Stimulated activated CD4-positive, alpha-beta T cell treated with anti-CD3 and anti-CD28 coated beads, Interleukin-1b, Interleukin-23, amount 100 ng/mL, for 4 hours (primary cell): ENCODE results near the gene EMC10.
"Not testable (repeated sequence)": the region's sequence is repeated elsewhere in the genome, so short reads cannot be mapped to it uniquely, and the experiment has no call there.

Experiments used
- DNase-seq, 2 donors: peaks; one replicate each; pipeline ENCODE4 v3.0.0-alpha.2; 2020; ENCODE audit warnings: low read depth in 2 of 2

Gene EMC10

GRCh38 chr19:50451223-50451534 lies 25.1 kb upstream of the EMC10 start:
- DNase-seq: no peak

DNA sequence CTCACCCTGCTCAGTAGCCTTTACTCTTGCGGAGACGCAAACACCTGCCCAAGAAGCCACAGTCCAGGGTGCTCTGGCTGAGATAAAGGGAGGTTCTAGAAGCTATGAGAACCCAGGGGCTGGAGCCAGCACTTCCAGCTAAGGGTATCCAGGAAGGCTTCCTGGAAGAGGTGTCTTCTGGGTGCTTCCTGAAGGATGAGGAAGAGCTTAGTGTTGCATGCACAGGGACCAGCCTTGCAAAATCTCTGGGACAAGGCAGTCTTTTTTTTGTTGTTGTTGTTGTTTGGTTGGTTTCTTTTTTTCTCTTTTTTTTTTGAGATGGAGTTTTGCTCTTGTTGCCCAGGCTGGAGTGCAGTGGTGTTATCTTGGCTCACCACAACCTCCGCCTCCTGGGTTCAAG lies 23.1 kb upstream of the EMC10 start:
- no peak for DNase-seq

DNA sequence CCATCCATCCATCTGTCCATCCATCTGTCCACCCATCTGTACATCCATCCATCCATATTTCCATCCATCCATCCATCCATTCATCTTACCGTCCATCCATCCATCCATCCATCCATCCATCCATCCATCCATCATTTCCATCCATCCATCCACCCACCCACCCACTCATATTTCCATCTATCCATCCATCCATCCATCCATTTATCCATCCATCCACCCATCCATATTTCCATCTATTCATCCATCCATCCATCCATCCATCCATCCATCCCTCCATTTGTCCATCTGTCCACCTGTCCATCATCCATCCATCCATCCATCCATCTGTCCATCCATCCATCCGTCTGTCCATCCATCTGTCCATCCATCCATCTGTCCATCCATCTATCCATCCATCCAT lies 20.3 kb upstream of the EMC10 start:
- DNase-seq: no peak

GRCh38 chr19:50457300-50457699 lies 19.0 kb upstream of the EMC10 start:
- no peak for DNase-seq

DNA sequence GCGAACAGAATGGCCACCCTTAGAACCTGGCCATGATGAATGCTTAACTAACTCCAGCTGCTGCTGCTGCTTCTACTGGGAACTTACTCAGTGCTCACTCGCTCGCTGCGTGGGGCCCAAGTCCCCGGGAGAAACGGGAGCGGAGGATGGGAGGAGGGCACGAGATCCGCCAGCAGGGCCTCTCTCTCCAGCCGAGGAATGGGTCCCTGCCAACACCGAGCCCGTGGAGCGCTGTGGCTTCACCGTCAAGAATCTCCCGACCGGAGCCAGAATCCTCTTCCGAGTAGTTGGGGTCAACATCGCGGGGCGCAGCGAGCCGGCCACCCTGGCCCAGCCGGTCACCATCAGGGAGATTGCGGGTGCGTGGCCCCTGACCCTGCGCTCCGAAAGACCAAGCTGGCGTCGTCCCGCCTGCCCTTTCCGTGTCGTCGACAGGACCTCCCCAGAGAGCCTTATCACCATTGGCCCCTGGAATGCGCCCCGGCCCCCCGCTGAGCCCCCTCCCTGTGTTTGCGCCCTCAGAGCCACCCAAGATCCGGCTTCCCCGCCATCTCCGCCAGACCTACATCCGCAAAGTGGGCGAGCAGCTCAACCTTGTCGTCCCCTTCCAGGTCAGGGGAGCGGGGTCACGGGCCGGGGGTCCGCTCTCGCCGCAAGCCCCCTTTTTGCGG lies 17.8 kb upstream of the EMC10 start:
- DNase-seq: no peak

DNA sequence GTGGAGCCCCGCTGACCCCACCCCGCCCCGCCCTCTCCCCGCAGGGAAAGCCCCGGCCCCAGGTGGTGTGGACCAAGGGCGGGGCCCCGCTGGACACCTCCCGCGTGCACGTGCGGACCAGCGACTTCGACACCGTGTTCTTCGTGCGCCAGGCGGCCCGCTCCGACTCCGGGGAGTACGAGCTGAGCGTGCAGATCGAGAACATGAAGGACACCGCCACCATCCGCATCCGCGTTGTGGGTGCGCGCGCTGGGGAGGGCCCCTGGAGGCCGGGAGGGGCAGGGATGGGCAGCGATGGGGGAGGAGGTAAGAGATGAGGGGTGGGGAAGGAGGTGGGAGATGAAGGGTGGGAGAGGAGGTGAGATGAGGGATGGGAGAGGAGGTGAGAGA lies 17.2 kb upstream of the EMC10 start:
- no peak for DNase-seq

- DNase-seq: no peak
These were observed 16.7 kb upstream of the EMC10 start for GRCh38 chr19:50459638-50460037.

- DNase-seq: no peak
These were observed 16.0 kb upstream of the EMC10 start for GRCh38 chr19:50460161-50460765.

DNA sequence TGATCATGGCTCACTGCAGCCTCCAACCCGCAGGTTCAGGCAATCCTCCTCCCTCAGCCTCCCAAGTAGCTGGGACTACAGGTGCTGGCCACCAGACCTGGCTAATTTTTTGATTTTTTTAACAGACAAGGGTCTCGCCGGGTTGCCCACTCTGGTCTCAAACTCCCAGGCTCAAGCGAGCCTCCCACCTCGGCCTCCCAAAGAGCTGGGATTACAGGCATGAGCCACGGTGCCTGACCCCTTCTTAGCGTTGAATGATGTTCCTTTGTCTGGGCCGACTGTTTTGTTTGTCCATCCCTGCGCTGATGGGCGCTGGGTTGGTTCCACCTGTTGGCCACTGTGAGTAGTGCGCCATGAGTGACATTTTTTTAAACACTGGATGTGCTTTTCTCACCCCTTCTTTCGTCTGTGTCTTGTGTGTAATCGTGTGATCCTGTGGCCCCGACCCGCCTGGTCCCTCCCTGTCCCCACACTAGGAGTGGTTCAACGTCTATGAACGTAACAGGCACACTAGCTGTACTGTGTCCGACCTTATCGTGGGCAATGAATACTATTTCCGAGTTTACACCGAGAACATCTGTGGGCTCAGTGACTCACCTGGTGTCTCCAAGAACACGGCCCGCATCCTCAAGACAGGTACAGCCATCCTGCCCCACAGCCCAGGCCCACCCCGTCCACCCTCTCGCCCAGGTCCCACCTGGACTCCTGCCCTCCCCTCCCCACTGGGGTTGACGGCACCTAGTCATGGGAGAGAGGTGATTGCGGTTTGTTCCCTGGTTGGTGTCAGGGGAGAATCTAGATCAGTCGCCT lies 15.0 kb upstream of the EMC10 start:
- peak; percentile 41 for DNase-seq

DNA sequence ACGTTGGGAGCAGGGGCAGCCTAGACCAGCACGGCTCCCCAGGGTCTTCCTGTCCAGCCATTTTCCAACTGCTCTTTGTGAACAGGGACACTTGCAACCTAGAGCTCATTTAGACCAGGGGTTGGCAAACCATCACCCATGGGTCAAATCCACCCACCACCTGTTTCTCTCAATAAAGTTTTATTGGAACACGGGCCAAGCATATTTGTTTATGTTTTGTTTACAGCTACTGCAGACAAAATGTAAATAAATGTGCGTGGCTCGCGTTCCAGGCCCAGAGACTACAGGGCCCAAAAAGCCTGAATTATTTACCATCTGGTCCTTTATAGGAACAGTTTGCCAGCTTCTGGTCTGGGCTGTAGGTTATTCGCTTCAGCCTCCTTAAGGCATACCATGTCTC lies 13.3 kb upstream of the EMC10 start:
- no peak for DNase-seq

GRCh38 chr19:50464348-50464747 lies 12.0 kb upstream of the EMC10 start:
- DNase-seq: no peak

DNA sequence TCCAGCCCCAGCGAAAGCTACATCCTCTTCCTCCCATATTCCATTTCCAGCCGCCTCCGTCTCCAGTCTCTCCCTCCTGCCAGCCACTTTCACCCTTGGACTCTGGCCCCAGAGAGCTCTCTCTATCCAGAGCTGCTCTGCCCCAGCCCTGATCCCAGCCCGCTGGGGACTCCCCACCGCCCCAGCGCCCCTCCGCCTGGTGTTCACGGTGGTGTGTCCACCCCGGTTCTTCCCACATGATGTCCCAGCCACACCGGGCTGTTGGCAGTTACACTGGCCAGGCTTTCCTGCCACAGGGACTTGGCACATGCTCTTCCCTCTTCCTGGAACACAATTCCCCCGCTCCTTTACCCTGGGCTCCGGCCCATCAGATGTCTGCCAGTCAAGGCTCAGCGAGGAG lies 11.3 kb upstream of the EMC10 start:
- no peak for DNase-seq

DNA sequence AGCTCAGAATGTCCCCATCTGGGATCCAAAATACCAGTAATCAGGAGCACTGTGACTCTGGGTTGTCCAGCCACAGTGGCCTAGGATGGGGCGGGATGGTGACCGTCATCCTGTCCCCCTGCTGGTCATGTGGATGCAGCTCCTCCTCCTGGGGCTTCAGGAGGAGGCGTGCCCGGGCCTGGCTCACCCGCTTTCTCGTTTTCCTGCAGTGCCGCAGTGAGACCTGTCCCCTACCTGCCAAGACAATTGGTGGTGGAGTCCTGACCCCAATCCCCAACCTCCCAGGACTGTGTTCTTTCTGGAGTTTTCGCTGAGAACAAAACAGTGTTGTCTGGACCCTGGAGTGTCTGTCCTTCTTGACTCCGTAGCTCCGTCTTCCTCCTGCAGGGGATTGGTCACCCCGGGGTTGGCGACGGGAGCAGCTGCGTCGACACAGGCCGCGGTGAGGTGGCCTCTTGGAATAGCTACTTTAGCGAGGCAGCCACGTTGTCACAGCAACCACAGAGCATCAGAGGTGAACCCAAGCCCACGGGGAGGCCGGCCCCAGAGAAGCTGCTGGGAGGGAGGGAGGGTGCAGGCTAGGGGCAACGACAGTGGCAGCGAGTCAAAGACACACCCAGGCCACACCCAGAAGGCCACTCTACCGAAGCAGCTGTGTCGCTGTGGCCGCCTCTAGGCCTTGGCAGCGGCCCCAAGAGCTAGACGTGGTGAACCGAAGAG lies 10.2 kb upstream of the EMC10 start:
- DNase-seq: no peak

DNA sequence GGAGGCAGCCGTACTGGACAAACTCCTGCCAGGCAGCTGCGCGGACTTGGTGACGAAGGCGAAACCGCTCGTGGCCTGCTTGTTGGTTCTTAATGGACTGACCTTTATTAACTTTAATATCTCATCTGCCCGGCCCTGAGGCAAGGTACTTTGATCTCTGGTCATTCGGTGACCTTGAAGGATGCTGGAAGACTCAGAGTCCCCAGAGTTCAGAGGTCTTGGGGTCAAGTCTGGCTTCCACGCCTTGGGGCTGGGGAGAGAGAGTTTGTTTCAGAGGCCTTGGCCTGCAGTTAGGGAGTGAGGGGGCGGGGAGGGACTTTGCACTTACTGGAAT lies 9.6 kb upstream of the EMC10 start:
- no peak for DNase-seq

DNA sequence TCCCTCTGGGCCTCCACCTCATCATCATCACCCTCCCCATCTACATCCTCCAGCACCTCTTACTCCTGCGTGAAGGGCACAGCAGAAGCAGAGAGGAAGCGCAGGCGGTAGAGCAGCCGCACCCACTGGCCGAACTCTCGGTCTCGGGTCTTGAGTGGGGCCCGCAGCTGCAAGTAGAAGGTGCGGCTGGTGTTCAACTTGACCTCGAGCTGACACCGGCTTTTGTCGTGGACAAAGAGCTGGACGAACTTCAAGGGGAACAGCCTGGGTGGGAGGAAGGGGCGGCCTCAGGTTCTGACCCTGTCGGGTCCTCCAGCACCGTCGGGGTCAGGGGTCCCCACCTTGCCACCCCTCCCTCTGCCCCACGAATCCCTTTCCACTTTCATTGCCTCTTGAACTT lies 8.7 kb upstream of the EMC10 start:
- DNase-seq: no peak

DNA sequence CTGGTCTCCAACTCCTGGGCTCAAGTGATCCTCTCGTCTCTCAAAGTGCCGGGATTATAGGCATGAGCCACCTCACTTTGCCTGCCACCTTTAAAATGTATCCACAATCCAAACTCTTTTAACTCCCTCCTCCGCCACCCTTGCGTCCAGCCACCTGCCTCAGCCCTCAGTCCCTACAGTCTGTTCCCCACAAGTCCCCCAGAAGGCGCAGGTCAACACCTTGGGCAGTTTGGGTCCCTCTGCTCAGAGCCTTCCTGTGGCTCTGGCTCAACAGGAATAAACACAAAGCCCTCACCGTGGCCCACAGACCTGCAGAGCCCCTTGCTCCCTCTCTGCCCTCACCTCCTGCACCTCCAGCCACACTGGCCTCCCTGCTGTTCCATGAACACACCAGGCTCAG lies 7.5 kb upstream of the EMC10 start:
- DNase-seq: no peak

DNA sequence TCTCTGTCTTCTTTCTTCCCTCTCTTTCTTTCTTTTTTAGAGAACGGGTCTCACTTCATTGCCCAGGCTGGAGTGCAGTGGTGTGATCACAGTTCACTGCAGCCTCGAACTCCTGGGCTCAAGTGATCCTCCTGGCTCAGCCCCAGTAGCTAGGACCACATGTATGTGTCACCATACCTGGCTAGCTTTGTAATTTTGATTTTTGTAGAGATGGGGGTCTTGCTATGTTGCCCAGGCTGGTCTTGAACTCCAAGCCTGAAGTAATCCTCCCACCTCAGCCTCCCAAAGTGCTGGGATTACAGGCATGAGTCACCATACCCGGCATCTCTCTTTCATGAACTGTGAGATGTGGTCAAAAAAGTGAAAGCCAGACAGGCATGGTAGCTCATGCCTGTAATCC lies 3.0 kb upstream of the EMC10 start:
- not testable (repeated sequence) for DNase-seq

DNA sequence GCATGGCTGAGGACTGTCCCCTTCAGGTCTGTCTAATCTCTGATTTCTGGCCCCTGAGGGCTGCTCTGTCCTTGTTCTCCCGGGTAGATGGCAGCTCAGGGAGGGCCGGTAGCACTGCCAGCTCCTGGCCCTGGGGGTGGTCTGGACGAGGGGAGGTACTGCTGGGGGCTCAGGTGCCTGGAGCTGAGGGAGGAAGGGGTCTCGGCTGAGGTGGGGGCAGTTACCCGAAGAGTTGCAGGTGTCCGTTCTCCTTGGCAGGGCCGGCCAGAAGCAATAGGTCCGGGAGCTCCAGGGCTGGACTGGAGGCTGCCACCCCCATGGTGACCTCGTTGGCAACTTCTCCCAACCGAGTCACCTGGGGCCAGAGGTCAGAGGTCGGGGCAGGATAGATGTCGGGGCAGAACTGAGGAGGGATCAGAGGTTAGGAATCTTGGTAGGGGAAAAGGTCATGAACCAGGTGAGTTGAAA lies 1.2 kb upstream of the EMC10 start:
- no peak for DNase-seq

DNA sequence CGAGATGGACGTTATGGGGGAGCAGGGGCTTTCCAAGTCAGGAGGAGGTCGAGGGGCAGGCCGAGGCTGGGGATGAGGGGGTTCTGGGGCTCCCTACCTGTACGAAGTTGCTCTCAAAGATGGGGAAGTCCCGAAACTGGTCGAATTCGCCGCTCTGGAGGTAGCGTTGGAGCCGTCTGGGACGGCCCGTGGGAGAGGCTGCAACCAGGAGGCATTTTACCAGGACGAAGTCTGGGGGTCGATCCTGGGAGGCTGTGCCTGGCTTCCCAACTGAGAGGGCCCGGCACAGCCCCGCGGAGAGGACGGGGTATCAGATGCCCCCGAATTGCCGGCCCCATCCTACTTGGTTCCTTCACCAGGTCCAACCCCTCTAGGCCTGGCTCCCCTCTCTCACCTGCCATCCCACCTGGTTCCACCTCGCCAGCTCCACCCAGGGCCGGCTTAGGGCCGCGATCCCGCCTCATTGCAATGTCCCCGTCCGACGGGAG lies 527 bp upstream of the EMC10 start:
- DNase-seq: no peak

DNA sequence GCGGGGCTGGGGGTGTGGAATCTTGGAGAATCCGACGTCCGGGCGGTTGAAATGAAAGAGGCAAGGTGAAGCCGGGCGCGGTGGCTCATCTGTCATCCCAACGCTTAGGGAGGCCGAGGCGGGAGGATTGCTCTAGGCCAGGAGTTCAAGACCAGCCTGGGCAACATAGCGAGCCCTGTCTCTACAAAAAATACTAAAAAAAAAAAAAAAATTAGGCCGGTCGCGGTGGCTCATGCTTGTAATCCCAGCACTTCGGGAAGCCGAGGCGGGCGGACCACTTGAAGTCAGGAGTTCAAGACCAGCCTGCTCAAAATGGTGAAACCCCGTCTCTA lies 566 bp downstream of the EMC10 start:
- DNase-seq: no peak

DNA sequence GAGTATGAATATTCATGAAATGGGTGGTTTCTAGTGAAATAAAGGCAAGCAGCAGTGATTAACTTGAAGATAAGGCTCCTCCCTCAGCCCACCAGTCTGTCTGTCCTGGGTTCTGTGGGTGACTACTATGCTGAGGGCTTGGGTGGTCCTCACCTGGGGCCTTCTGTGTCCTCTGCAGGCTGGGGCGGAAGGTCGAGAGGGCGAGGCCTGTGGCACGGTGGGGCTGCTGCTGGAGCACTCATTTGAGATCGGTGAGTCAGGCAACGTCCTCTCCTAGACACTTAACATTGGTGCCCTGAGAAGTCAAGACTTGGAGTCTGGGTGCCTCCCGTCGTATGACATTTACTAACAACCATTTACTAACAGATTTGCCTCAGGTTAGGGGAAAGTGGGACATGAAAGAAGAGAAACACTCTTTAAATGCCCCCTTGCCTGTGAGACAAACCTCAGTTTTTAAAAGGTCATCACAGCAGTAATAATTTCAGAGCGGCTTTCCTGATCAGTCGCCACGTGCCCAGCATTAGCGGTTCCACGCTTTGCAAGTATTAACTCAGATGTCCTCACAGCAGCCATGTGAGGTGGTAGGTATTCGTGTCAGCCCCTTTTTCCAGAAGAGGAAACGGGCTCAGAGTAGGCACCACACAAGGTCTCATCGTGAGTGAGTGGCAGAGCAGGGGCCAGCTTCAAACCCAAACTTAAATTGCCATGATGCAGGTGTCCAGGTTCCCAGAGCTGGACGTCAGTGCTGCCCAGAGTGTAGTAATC lies 1.6 kb downstream of the EMC10 start:
- DNase-seq: no peak
